Mucosa of rectum (tissue), 2 donors: Measurements from ENCODE around the gene MICAL3.
"Not testable (repeated sequence)": the region's sequence is repeated elsewhere in the genome, so short reads cannot be mapped to it uniquely, and the experiment has no call there.

Experiments used
- H3K27ac ChIP-seq, 2 donors: one replicate each; pipeline ENCODE4 v1.7.0; 2013; ENCODE audit warnings: inconsistent platforms in 2 of 2, low read depth in 2 of 2, low read length in 2 of 2
- H3K27me3 ChIP-seq, 2 donors: one replicate each; pipeline ENCODE4 v1.7.0; 2013; ENCODE audit warnings: low read length in 2 of 2; ENCODE audit not compliant: control insufficient read depth in 2 of 2, insufficient read depth in 2 of 2
- H3K36me3 ChIP-seq, 2 donors: one replicate each; pipeline ENCODE4 v1.7.0; 2013; ENCODE audit warnings: low read length in 2 of 2; ENCODE audit not compliant: control insufficient read depth in 2 of 2, insufficient read depth in 2 of 2
- H3K4me1 ChIP-seq, 2 donors: one replicate each; pipeline ENCODE4 v1.7.0; 2013; ENCODE audit warnings: low read length in 2 of 2, mild to moderate bottlenecking in 1 of 2; ENCODE audit not compliant: control insufficient read depth in 2 of 2, insufficient read depth in 2 of 2
- H3K4me3 ChIP-seq, 2 donors: one replicate each; pipeline ENCODE4 v1.7.0; 2013; ENCODE audit warnings: low read length in 2 of 2
- H3K9ac ChIP-seq, 2 donors: one replicate each; pipeline ENCODE4 v1.7.0; 2013; ENCODE audit warnings: low read length in 2 of 2, low read depth in 1 of 2, mild to moderate bottlenecking in 1 of 2
- H3K9me3 ChIP-seq, 2 donors: one replicate each; pipeline ENCODE4 v1.7.0; 2013; ENCODE audit warnings: low read length in 2 of 2; ENCODE audit not compliant: control insufficient read depth in 2 of 2
- donor health status: healthy.
- donor health status: Normal muscosa, but diverticular disease.

The MICAL3 gene

GRCh38 chr22:18023509-18024275 is 669 bp downstream of the MICAL3 start:
- Histone ChIP-seq H3K9me3 (no peaks in the 10 kb centered on the region), H3K4me1 (peaks cover 12 to 14% of the 10 kb centered on the region in 2 donors), H3K9ac (peak overlapping the region; percentile 74 to 83), H3K4me3 (peak overlapping the region; percentile 86 to 87), H3K27me3 (peaks cover 0 to 5% of the 10 kb centered on the region in 2 donors), H3K36me3 (no peaks in the 10 kb centered on the region), H3K27ac (peak overlapping the region; percentile 85 to 86)

- peaks cover 0 to 5% of the 10 kb centered on the region in 2 donors for H3K27me3 ChIP-seq
- H3K27ac ChIP-seq: peak overlapping the region; percentile 85 to 86
- H3K4me1 ChIP-seq: peaks cover 12 to 14% of the 10 kb centered on the region in 2 donors
- H3K9me3 ChIP-seq: no peaks in the 10 kb centered on the region
- H3K9ac ChIP-seq: peak overlapping the region; percentile 2 to 27
- peak overlapping the region in 1 of 2 donors; percentile 87 for H3K4me3 ChIP-seq
- H3K36me3 ChIP-seq: no peaks in the 10 kb centered on the region
These were observed 1.5 kb downstream of the MICAL3 start for GRCh38 chr22:18022876-18023275.

- no peak overlapping the region for H3K27ac ChIP-seq
- peaks cover 12 to 14% of the 10 kb centered on the region in 2 donors for H3K4me1 ChIP-seq
- no peak overlapping the region for H3K4me3 ChIP-seq
- no peaks in the 10 kb centered on the region for H3K36me3 ChIP-seq
- no peak overlapping the region for H3K9ac ChIP-seq
- H3K27me3 ChIP-seq: no peaks in the 10 kb centered on the region
- no peaks in the 10 kb centered on the region for H3K9me3 ChIP-seq
These were observed 2.9 kb downstream of the MICAL3 start for GRCh38 chr22:18021431-18021830.

- not testable (repeated sequence) for H3K27me3 ChIP-seq, H3K36me3 ChIP-seq, H3K9me3 ChIP-seq, H3K27ac ChIP-seq, H3K4me3 ChIP-seq, H3K9ac ChIP-seq
- H3K4me1 ChIP-seq: peaks cover 12 to 14% of the 10 kb centered on the region in 2 donors
These were observed 3.6 kb downstream of the MICAL3 start for GRCh38 chr22:18020743-18021142.

GRCh38 chr22:18013947-18014346 is 10.4 kb downstream of the MICAL3 start:
- Histone ChIP-seq H3K9ac (no peak overlapping the region), H3K27ac (no peak overlapping the region), H3K4me1 (no peaks in the 10 kb centered on the region), H3K4me3 (no peak overlapping the region), H3K9me3 (no peaks in the 10 kb centered on the region), H3K36me3 (no peaks in the 10 kb centered on the region), H3K27me3 (no peaks in the 10 kb centered on the region)

- Histone ChIP-seq H3K36me3 (no peaks in the 10 kb centered on the region), H3K9ac (no peak overlapping the region), H3K27ac (no peak overlapping the region), H3K27me3 (no peaks in the 10 kb centered on the region), H3K9me3 (no peaks in the 10 kb centered on the region), H3K4me1 (no peaks in the 10 kb centered on the region), H3K4me3 (no peak overlapping the region)
These were observed 10.9 kb downstream of the MICAL3 start for GRCh38 chr22:18013436-18013835.

GRCh38 chr22:18012531-18012930 is 11.8 kb downstream of the MICAL3 start:
- Histone ChIP-seq H3K27ac (no peak overlapping the region), H3K4me3 (no peak overlapping the region)

GRCh38 chr22:18010266-18010665 is 14.1 kb downstream of the MICAL3 start:
- Histone ChIP-seq H3K9me3 (no peaks in the 10 kb centered on the region), H3K4me1 (no peaks in the 10 kb centered on the region), H3K36me3 (no peaks in the 10 kb centered on the region), H3K9ac (no peak overlapping the region), H3K4me3 (no peak overlapping the region), H3K27me3 (no peaks in the 10 kb centered on the region), H3K27ac (no peak overlapping the region)

More at GRCh38 chr22:18012531-18012930, 11.8 kb downstream of the MICAL3 start:
- Histone ChIP-seq H3K9ac (no peak overlapping the region), H3K4me1 (no peaks in the 10 kb centered on the region), H3K9me3 (no peaks in the 10 kb centered on the region), H3K36me3 (no peaks in the 10 kb centered on the region), H3K27me3 (no peaks in the 10 kb centered on the region)

GRCh38 chr22:18008136-18008535 is 16.2 kb downstream of the MICAL3 start:
- Histone ChIP-seq H3K27ac (no peak overlapping the region), H3K4me1 (no peaks in the 10 kb centered on the region), H3K4me3 (no peak overlapping the region), H3K9ac (no peak overlapping the region), H3K36me3 (no peaks in the 10 kb centered on the region), H3K9me3 (no peaks in the 10 kb centered on the region), H3K27me3 (no peaks in the 10 kb centered on the region)

- no peaks in the 10 kb centered on the region for H3K36me3 ChIP-seq
- H3K4me1 ChIP-seq: peaks cover 1 to 3% of the 10 kb centered on the region in 2 donors
- no peak overlapping the region for H3K27ac ChIP-seq
- H3K9ac ChIP-seq: no peak overlapping the region
- no peaks in the 10 kb centered on the region for H3K27me3 ChIP-seq
- H3K9me3 ChIP-seq: no peaks in the 10 kb centered on the region
- no peak overlapping the region for H3K4me3 ChIP-seq
These were observed 19.0 kb downstream of the MICAL3 start for GRCh38 chr22:18005201-18005926.
